ENCODE data around the gene SNX30. TPM values are rescaled to one million over a fixed set of nuclear protein-coding genes. Genes with fewer than 3 reads are reported as not detected.

The SNX30 gene
- total and polyA plus RNA-seq, 4 experiments from 2014 or later = 0.73 to 10.9 (median 7.4) TPM

DNA sequence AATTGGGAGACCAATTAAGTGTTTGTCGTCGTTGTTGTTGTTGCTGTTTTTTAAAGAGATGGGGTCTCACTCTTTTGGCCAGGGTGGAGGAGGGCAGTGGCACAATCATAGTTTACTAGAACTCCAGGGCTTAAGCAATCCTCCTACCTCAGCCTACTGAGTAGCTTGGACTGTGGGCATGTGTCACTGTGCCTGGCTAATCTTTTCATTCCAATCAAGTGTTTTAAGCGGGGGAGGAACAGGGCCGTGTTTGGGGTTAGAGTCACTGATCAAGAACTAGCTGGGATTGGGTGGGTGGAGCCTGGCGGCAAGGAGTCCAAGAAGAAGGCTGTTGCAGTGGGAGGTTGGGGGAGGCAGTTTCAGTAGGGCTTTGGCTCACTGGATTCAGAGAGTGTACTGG is 13.8 kb downstream of the SNX30 start:
- POLR2A ChIA-PET (ENCODE audit: partially characterized antibody) = interaction anchor here (1.4 kb wide), 1 partner anchor 13 kb away, joined by 3 read pairs; no protein-coding TSS in a partner anchor
- CTCF ChIA-PET (ENCODE audit: partially characterized antibody) = no interaction called here
- no peak overlapping the region for H3K27ac ChIP-seq (ENCODE audit: low read depth, low read length)

DNA sequence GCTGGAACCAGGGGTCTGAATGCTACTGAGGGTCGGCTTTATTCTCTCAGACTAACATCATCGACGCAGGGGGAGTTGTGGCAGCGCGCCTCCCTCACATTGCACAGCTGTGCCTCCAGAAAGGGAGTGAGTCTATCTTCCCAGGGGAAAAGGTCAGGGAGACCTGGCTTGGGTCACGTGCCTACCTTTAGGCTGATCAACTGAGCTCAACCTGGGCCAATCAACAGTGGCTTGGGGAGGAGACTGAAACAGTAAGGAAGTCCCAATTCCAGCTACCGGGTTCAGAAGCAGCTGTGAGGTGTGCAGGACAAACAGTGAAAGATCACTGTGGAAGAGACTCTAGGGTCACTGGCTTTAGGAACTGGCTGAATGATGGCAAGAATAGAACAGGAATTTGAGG is 14.3 kb downstream of the SNX30 start:
- H3K36me3 ChIP-seq (ENCODE audit: insufficient read depth, low read length) = no peaks in the 10 kb centered on the region
- Mint-ChIP-seq H3K4me1 (peaks cover 21 to 52% (median 42%) of the 10 kb centered on the region in 4 donors), H3K4me3 (no peak overlapping the region), H3K36me3 (peaks cover 17 to 21% of the 10 kb centered on the region in 2 donors), H3K27ac (peak overlapping the region in 1 of 7 donors; percentile 54), H3K27me3 (no peaks in the 10 kb centered on the region), H3K9me3 (peaks cover 0 to 8% (median 6%) of the 10 kb centered on the region in 8 donors)
- H3K27me3 ChIP-seq (ENCODE audit: insufficient read depth, low read length) = no peaks in the 10 kb centered on the region
- CTCF ChIA-PET (ENCODE audit: partially characterized antibody) = no interaction called here
- no peak overlapping the region for H3K27ac ChIP-seq (ENCODE audit: low read depth, low read length)
- H3K9me3 ChIP-seq (ENCODE audit: control insufficient read depth in 1 of 2, low read length in 2 of 2) = no peaks in the 10 kb centered on the region
- POLR2A ChIA-PET (ENCODE audit: partially characterized antibody) = interaction anchor here (1.4 kb wide), 1 partner anchor 13 kb away, joined by 3 read pairs; no protein-coding TSS in a partner anchor
- intact Hi-C loops (cut with micrococcal nuclease) = no loop called here
- H3K4me1 ChIP-seq (ENCODE audit: insufficient read depth, low read length) = peaks cover 4% of the 10 kb centered on the region
- no peak overlapping the region for H3K4me3 ChIP-seq (ENCODE audit: low read length in 2 of 2)
- DNase-seq = no peak

More for the DNA sequence above, 13.8 kb downstream of the SNX30 start:
- Mint-ChIP-seq H3K27ac (peak overlapping the region in 4 of 7 donors; percentile 1 to 55 (median 16)), H3K27me3 (no peaks in the 10 kb centered on the region), H3K4me3 (no peak overlapping the region), H3K4me1 (peaks cover 19 to 50% (median 40%) of the 10 kb centered on the region in 4 donors), H3K9me3 (peaks cover 0 to 8% (median 6%) of the 10 kb centered on the region in 8 donors), H3K36me3 (peaks cover 15 to 17% of the 10 kb centered on the region in 2 donors)
- H3K4me3 ChIP-seq (ENCODE audit: low read length in 2 of 2) = no peak overlapping the region
- no peaks in the 10 kb centered on the region for H3K9me3 ChIP-seq (ENCODE audit: control insufficient read depth in 1 of 2, low read length in 2 of 2)
- DNase-seq = no peak
- H3K36me3 ChIP-seq (ENCODE audit: insufficient read depth, low read length) = no peaks in the 10 kb centered on the region
- intact Hi-C loops (cut with micrococcal nuclease) = no loop called here
- no peaks in the 10 kb centered on the region for H3K27me3 ChIP-seq (ENCODE audit: insufficient read depth, low read length)
- peaks cover 5% of the 10 kb centered on the region for H3K4me1 ChIP-seq (ENCODE audit: insufficient read depth, low read length)

DNA sequence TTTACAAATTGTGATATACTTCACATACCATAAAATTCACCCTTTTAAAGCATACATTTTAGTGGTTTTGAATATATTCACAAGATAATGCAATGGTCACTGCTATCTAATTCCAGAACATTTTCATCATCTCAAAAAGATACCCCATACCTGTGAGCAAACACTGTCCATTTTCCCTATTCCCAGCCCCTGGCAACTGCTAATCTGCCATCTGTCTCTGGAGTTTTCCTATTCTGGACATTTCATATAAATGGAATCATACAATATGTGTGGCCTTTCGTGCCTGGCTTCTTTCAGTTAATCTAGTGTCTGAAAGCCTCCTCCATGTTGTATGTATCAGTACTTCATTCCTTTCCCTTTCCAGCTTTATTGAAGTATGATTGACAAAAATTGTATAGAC is 14.7 kb downstream of the SNX30 start:
- Histone ChIP-seq H3K27me3 (ENCODE audit: insufficient read depth, low read length) (no peaks in the 10 kb centered on the region), H3K4me3 (ENCODE audit: low read length in 2 of 2) (no peak overlapping the region), H3K36me3 (ENCODE audit: insufficient read depth, low read length) (no peaks in the 10 kb centered on the region), H3K9me3 (ENCODE audit: control insufficient read depth in 1 of 2, low read length in 2 of 2) (no peaks in the 10 kb centered on the region), H3K27ac (ENCODE audit: low read depth, low read length) (no peak overlapping the region), H3K4me1 (ENCODE audit: insufficient read depth, low read length) (peaks cover 1% of the 10 kb centered on the region)
- ChIA-PET CTCF (ENCODE audit: partially characterized antibody) (no interaction called here), POLR2A (ENCODE audit: partially characterized antibody) (interaction anchor here (1.4 kb wide), 1 partner anchor 14 kb away, joined by 3 read pairs; no protein-coding TSS in a partner anchor)
- peaks cover 18 to 49% (median 40%) of the 10 kb centered on the region in 4 donors for H3K4me1 Mint-ChIP-seq
- H3K27ac Mint-ChIP-seq = no peak overlapping the region
- H3K9me3 Mint-ChIP-seq = peaks cover 0 to 8% (median 6%) of the 10 kb centered on the region in 8 donors
- intact Hi-C loops (cut with micrococcal nuclease) = no loop called here
- H3K27me3 Mint-ChIP-seq = no peaks in the 10 kb centered on the region
- H3K4me3 Mint-ChIP-seq = no peak overlapping the region
- DNase-seq = no peak
- H3K36me3 Mint-ChIP-seq = peaks cover 17 to 22% of the 10 kb centered on the region in 2 donors

DNA sequence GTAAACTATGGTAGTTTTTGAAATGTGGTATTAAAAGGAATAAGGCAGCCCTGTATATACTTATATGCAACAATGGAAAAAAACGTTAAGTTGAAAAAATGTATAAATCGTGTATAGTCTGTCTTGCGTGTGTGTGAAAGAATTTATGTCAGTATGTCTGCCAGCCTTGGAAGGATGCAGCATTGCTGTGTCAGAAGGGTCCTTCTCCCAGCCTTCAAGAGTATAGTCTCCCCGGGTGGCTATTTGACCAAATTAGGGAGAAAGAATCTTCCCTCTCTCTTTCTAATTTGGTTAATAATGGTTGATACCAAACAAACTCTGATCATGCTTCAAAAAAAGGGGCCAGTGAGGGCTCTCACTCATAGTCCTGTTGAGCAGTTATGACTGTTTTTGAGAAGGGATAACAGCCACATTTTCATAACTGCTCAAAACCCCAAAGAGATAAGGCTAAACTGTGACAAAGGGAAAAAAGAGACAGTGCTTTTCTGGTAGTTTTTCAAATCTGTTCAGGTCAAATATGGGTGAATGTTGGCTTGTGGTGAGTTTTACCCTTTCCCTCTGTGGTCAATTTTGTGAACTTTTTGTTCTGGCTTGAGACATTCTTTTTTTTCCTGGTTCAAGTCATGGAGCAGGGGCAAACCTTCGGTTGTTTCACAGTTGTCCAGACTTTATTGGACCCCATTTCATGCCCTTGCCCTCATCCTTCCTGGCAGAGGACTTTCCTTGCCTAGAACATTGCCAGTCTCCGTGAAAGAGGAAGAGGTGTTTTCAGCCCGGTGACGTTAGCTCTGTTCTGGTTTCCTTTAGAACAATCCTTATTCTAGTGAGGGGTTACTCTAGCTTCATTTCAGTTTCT is 21.0 kb downstream of the SNX30 start:
- Mint-ChIP-seq H3K36me3 (peaks cover 18 to 25% of the 10 kb centered on the region in 2 donors), H3K4me1 (peaks cover 38 to 54% (median 46%) of the 10 kb centered on the region in 4 donors), H3K9me3 (peaks cover 0 to 2% (median under 1%) of the 10 kb centered on the region in 8 donors), H3K27ac (peak overlapping the region in 4 of 7 donors; percentile 0 to 82 (median 4)), H3K27me3 (no peaks in the 10 kb centered on the region), H3K4me3 (peak overlapping the region in 5 of 8 donors; percentile 38 to 68 (median 54))
- H3K9me3 ChIP-seq (ENCODE audit: control insufficient read depth in 1 of 2, low read length in 2 of 2) = no peaks in the 10 kb centered on the region
- DNase-seq = no peak
- H3K27me3 ChIP-seq (ENCODE audit: insufficient read depth, low read length) = no peaks in the 10 kb centered on the region
- intact Hi-C loops (cut with micrococcal nuclease) = no loop called here
- peaks cover 20% of the 10 kb centered on the region for H3K4me1 ChIP-seq (ENCODE audit: insufficient read depth, low read length)
- ChIA-PET CTCF (ENCODE audit: partially characterized antibody) (interaction anchor here (1.8 kb wide), 1 partner anchor 54 kb away, joined by 4 read pairs; the partner anchor contains the start of gene INIP), POLR2A (ENCODE audit: partially characterized antibody) (no interaction called here)
- H3K27ac ChIP-seq (ENCODE audit: low read depth, low read length) = no peak overlapping the region
- H3K36me3 ChIP-seq (ENCODE audit: insufficient read depth, low read length) = no peaks in the 10 kb centered on the region
- no peak overlapping the region for H3K4me3 ChIP-seq (ENCODE audit: low read length in 2 of 2)

DNA sequence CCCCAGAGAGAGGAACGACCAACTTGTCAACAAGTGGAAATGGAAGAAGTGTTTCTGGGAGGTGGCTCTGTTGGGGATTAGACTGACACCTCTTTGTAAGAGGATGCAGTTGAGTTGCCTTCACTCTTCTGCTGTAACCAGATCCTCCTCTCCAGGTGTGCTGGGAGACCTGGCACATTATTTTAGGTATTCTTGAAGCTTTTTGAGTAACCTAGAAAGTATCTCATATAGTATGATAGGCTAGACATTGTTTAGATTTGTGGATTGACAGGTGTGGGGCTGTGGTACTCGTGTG is 21.6 kb downstream of the SNX30 start:
- no peak for DNase-seq
- Histone ChIP-seq H3K9me3 (ENCODE audit: control insufficient read depth in 1 of 2, low read length in 2 of 2) (no peaks in the 10 kb centered on the region), H3K27me3 (ENCODE audit: insufficient read depth, low read length) (no peaks in the 10 kb centered on the region), H3K27ac (ENCODE audit: low read depth, low read length) (no peak overlapping the region), H3K4me1 (ENCODE audit: insufficient read depth, low read length) (peaks cover 20% of the 10 kb centered on the region), H3K4me3 (ENCODE audit: low read length in 2 of 2) (no peak overlapping the region), H3K36me3 (ENCODE audit: insufficient read depth, low read length) (no peaks in the 10 kb centered on the region)
- ChIA-PET CTCF (ENCODE audit: partially characterized antibody) (interaction anchor here (1.8 kb wide), 1 partner anchor 54 kb away, joined by 4 read pairs; the partner anchor contains the start of gene INIP), POLR2A (ENCODE audit: partially characterized antibody) (no interaction called here)
- no peaks in the 10 kb centered on the region for H3K9me3 Mint-ChIP-seq
- peaks cover 16 to 23% of the 10 kb centered on the region in 2 donors for H3K36me3 Mint-ChIP-seq
- H3K4me3 Mint-ChIP-seq = peak overlapping the region in 5 of 8 donors; percentile 38 to 68 (median 54)
- no peaks in the 10 kb centered on the region for H3K27me3 Mint-ChIP-seq
- intact Hi-C loops (cut with micrococcal nuclease) = no loop called here
- peak overlapping the region in 5 of 7 donors; percentile 0 to 63 (median 29) for H3K27ac Mint-ChIP-seq
- H3K4me1 Mint-ChIP-seq = peaks cover 40 to 54% (median 46%) of the 10 kb centered on the region in 4 donors

DNA sequence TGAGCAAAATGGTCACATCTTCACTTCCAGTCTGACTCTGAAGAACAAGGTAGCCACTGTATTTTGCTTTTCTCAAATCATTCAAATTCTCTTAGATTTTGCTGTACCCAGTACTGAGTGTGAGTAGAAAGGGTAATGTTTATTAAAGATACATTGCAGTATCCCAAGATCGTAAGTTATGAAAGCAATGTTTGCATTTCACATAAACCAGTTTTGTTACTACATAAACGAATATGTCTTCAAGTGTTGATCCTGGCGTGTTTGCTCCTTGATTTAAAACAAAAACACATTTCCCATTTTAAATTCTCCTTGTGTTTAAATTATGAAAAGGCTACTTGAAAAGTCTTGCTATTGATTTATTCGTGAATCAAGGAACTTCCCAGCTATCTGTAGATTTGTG is 22.0 kb downstream of the SNX30 start:
- Mint-ChIP-seq H3K4me3 (peak overlapping the region in 1 of 8 donors; percentile 9), H3K36me3 (peaks cover 15 to 23% of the 10 kb centered on the region in 2 donors), H3K27ac (peak overlapping the region in 2 of 7 donors; percentile 6 to 46), H3K27me3 (no peaks in the 10 kb centered on the region), H3K9me3 (no peaks in the 10 kb centered on the region), H3K4me1 (peaks cover 40 to 55% (median 46%) of the 10 kb centered on the region in 4 donors)
- intact Hi-C loops (cut with micrococcal nuclease) = no loop called here
- peaks cover 20% of the 10 kb centered on the region for H3K4me1 ChIP-seq (ENCODE audit: insufficient read depth, low read length)
- no peak overlapping the region for H3K4me3 ChIP-seq (ENCODE audit: low read length in 2 of 2)
- POLR2A ChIA-PET (ENCODE audit: partially characterized antibody) = no interaction called here
- no peaks in the 10 kb centered on the region for H3K9me3 ChIP-seq (ENCODE audit: control insufficient read depth in 1 of 2, low read length in 2 of 2)
- CTCF ChIA-PET (ENCODE audit: partially characterized antibody) = interaction anchor here (1.8 kb wide), 1 partner anchor 55 kb away, joined by 4 read pairs; the partner anchor contains the start of gene INIP
- H3K27me3 ChIP-seq (ENCODE audit: insufficient read depth, low read length) = no peaks in the 10 kb centered on the region
- DNase-seq = no peak
- H3K36me3 ChIP-seq (ENCODE audit: insufficient read depth, low read length) = no peaks in the 10 kb centered on the region
- no peak overlapping the region for H3K27ac ChIP-seq (ENCODE audit: low read depth, low read length)

Data from CD4-positive, alpha-beta memory T cell (primary cell).